ENCODE data around the gene CDNF.

DNA sequence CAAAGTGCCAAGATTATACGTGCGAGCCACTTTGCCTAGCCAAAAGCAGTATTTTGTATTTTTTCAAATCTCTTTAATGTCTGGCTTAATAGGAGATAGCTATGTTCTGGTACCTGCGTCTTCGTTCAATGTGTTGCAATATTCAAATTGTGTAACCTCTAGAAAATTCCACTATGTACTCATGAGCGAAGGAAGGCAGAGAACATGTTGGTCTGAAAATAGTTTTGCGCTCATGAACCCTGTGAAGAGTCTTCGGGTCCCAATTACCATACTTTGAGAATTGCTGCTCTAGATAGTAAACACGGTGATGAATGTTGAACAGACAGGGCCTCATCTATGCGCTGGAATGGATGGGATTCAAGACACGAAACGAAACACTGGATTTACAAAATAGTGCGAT, 38.1 kb upstream of the CDNF start:
- TF ChIP-seq, protein P1, sequence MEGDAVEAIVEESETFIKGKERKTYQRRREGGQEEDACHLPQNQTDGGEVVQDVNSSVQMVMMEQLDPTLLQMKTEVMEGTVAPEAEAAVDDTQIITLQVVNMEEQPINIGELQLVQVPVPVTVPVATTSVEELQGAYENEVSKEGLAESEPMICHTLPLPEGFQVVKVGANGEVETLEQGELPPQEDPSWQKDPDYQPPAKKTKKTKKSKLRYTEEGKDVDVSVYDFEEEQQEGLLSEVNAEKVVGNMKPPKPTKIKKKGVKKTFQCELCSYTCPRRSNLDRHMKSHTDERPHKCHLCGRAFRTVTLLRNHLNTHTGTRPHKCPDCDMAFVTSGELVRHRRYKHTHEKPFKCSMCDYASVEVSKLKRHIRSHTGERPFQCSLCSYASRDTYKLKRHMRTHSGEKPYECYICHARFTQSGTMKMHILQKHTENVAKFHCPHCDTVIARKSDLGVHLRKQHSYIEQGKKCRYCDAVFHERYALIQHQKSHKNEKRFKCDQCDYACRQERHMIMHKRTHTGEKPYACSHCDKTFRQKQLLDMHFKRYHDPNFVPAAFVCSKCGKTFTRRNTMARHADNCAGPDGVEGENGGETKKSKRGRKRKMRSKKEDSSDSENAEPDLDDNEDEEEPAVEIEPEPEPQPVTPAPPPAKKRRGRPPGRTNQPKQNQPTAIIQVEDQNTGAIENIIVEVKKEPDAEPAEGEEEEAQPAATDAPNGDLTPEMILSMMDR (IDR thresholded peaks at IDR 0.05): no peak
- no peak for TF ChIP-seq POLR2A (IDR thresholded peaks at IDR 0.05)

All from esophagus squamous epithelium (tissue), 4 donors.